ENCODE data around the gene PARL. TPM values are rescaled to one million over a fixed set of nuclear protein-coding genes. Genes with fewer than 3 reads are reported as not detected.

Gene PARL
- polyA plus RNA-seq, 2 of the 4 experiments (the other 2 are of a cell fraction) = 45.9 to 71.6 TPM

DNA sequence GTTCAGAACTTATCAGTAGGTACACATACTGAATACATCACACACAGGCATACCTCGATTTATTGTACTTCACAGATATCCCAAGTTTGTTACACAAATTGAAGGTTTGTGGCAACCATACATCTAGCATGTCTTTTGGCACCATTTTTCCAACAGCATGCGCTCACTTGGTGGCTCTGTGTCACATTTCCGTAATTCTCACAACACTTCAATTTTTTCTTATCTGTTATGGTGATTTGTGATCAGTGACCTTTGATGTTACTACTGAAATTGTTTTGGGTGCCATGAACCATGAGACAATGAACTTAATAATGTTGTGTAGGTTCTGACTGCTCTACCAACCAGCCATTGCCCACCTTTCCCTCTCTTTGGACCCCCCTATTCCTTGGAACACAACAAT, 10.8 kb downstream of the PARL start:
- no peak for TF ChIP-seq KDM1A (IDR thresholded peaks at IDR 0.05; ENCODE audit: low read depth)
- TF ChIP-seq CEBPB (IDR thresholded peaks at IDR 0.05) = no peak
- TF ChIP-seq CBX8 (IDR thresholded peaks at IDR 0.05) = no peak
- TF ChIP-seq HDAC2 (IDR thresholded peaks at IDR 0.05) = no peak
- no peak for TF ChIP-seq ZSCAN20 (CRISPR knock-in tag; IDR thresholded peaks at IDR 0.05)
- TF ChIP-seq, protein P1, sequence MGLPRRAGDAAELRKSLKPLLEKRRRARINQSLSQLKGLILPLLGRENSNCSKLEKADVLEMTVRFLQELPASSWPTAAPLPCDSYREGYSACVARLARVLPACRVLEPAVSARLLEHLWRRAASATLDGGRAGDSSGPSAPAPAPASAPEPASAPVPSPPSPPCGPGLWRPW (IDR thresholded peaks at IDR 0.05) = no peak
- TF ChIP-seq, protein P2, sequence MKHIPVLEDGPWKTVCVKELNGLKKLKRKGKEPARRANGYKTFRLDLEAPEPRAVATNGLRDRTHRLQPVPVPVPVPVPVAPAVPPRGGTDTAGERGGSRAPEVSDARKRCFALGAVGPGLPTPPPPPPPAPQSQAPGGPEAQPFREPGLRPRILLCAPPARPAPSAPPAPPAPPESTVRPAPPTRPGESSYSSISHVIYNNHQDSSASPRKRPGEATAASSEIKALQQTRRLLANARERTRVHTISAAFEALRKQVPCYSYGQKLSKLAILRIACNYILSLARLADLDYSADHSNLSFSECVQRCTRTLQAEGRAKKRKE (CRISPR knock-in tag; IDR thresholded peaks at IDR 0.05; ENCODE audit: low read depth) = no peak
- no peak for TF ChIP-seq GATA3 (IDR thresholded peaks at IDR 0.05; ENCODE audit: borderline replicate concordance)
- TF ChIP-seq FOSL2 (IDR thresholded peaks at IDR 0.05) = no peak
- TF ChIP-seq FOSL2 (CRISPR knock-in tag; IDR thresholded peaks at IDR 0.05) = no peak
- no peak for TF ChIP-seq CHD2 (IDR thresholded peaks at IDR 0.05; ENCODE audit: low read length, partially characterized antibody)
- TF ChIP-seq BHLHE40 (IDR thresholded peaks at IDR 0.05; ENCODE audit: low read depth, low read length) = no peak
- TF ChIP-seq CBX2 (IDR thresholded peaks at IDR 0.05; ENCODE audit: borderline replicate concordance, low read depth) = no peak
- CTCF ChIA-PET = interaction anchor here (0.7 to 4.4 kb wide), 4 partner anchors 8 to 325 kb away, joined by 3 to 24 read pairs (median 4); partner anchors contain the start of gene PARL
- H3K9me3 ChIP-seq = no peaks in the 10 kb centered on the region
- FAIRE-seq (no peak), ATAC-seq (no peak), DNase-seq (ENCODE audit: low read depth in 1 of 2, low spot score in 1 of 2) (no peak)
- H3K4me1 ChIP-seq = no peaks in the 10 kb centered on the region
- 91% methylated on average over 3 of the region's 3 CpGs for WGBS (ENCODE audit: missing lambda C conversion rate)
- H3K4me2 ChIP-seq = no peak overlapping the region
- H3K4me3 ChIP-seq = no peak overlapping the region
- H3K27ac ChIP-seq = no peak overlapping the region
- POLR2A ChIA-PET = no interaction called here

DNA sequence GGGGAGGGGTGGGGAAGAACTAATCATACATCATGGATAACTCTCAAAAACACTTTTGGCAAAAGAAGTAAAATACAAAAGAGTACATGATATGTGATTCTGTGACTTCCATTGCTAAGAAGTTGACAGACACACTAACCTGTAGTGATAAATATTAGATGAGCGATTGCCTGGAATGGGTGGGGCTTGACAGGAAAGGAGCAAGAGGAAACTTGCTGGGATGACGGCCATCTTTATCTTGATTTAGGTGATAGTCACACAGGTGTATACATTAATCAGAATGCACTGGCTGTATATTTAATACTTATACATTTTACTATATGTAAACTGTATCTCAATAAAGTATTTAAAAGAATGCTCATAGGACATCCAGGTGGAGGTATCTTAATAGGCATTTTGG, 13.1 kb downstream of the PARL start:
- Histone ChIP-seq H3K4me3 (no peak overlapping the region), H3K9me3 (no peaks in the 10 kb centered on the region), H3K27ac (no peak overlapping the region), H3K4me2 (no peak overlapping the region), H3K4me1 (no peaks in the 10 kb centered on the region)
- ChIA-PET CTCF (interaction anchor here (0.7 to 3.4 kb wide), 2 partner anchors 13 to 15 kb away, joined by 3 to 15 read pairs; partner anchors contain the start of gene PARL), POLR2A (no interaction called here)
- ATAC-seq = no peak
- TF ChIP-seq, protein P3, sequence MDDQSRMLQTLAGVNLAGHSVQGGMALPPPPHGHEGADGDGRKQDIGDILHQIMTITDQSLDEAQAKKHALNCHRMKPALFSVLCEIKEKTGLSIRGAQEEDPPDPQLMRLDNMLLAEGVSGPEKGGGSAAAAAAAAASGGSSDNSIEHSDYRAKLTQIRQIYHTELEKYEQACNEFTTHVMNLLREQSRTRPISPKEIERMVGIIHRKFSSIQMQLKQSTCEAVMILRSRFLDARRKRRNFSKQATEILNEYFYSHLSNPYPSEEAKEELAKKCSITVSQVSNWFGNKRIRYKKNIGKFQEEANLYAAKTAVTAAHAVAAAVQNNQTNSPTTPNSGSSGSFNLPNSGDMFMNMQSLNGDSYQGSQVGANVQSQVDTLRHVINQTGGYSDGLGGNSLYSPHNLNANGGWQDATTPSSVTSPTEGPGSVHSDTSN (IDR thresholded peaks at IDR 0.05) = no peak
- TF ChIP-seq MAZ (IDR thresholded peaks at IDR 0.05; ENCODE audit: borderline replicate concordance, low read depth, low read length) (no peak), RAD21 (conservative IDR thresholded peaks at IDR 0.05 in 1 of 2, IDR thresholded peaks at IDR 0.05 in 1 of 2) (no peak), MYC (IDR thresholded peaks at IDR 0.05; ENCODE audit: borderline replicate concordance, low read length) (no peak), RNF2 (IDR thresholded peaks at IDR 0.05; ENCODE audit: borderline replicate concordance, low read depth) (no peak), GATA3 (IDR thresholded peaks at IDR 0.05; ENCODE audit: borderline replicate concordance) (no peak), JUN (IDR thresholded peaks at IDR 0.05) (no peak), NPAS2 (CRISPR knock-in tag; IDR thresholded peaks at IDR 0.05; ENCODE audit: borderline replicate concordance) (no peak), POLR2A (IDR thresholded peaks at IDR 0.05; ENCODE audit: low read length) (no peak), ZC3H11A (IDR thresholded peaks at IDR 0.05) (no peak), HOXB5 (CRISPR knock-in tag; IDR thresholded peaks at IDR 0.05) (no peak), FOXS1 (CRISPR knock-in tag; IDR thresholded peaks at IDR 0.05) (no peak), BHLHE40 (IDR thresholded peaks at IDR 0.05; ENCODE audit: low read depth, low read length) (no peak), TFCP2L1 (CRISPR knock-in tag; IDR thresholded peaks at IDR 0.05) (no peak), HEYL (CRISPR knock-in tag; IDR thresholded peaks at IDR 0.05) (no peak), TP53 (CRISPR knock-in tag; IDR thresholded peaks at IDR 0.05) (no peak)
- TF ChIP-seq, protein P4, sequence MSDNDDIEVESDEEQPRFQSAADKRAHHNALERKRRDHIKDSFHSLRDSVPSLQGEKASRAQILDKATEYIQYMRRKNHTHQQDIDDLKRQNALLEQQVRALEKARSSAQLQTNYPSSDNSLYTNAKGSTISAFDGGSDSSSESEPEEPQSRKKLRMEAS (IDR thresholded peaks at IDR 0.05) = no peak
- no peak for DNase-seq (ENCODE audit: low read depth in 1 of 2, low spot score in 1 of 2)
- no peak for FAIRE-seq
- WGBS (ENCODE audit: missing lambda C conversion rate) = 98% methylated on average over 2 of the region's 2 CpGs

Measured in A549 (cell line).